Heart left ventricle (tissue), 16 donors: Measurements from ENCODE around the gene RNF213. TPM values are rescaled to one million over a fixed set of nuclear protein-coding genes. Genes with fewer than 3 reads are reported as not detected.

Experiments
- ATAC-seq, 4 donors: fragments of 200-7000 bp; cut with Tn5 transposase; one replicate each; pipeline ENCODE4 v1.9.1; 2020 to 2022; ENCODE audit warnings: moderate library complexity in 4 of 4, mild to moderate bottlenecking in 3 of 4, moderate number of reproducible peaks in 1 of 4
- DNase-seq, 5 donors: peaks; one replicate each; pipeline ENCODE4 v3.0.0-alpha.2; 2020
- H3K27ac ChIP-seq, 12 donors: fragments of 200-600 bp; sonication (generic) in 4 of 12; one replicate each; pipeline versions ENCODE4 v1.5.0 to v1.8.0; 2016 to 2022; ENCODE audit warnings: mild to moderate bottlenecking in 2 of 12
- H3K27me3 ChIP-seq, 9 donors: fragments of 200-600 bp; sonication (generic) in 2 of 9; one replicate each; pipeline versions ENCODE4 v1.5.1 to v1.8.0; 2016 to 2022; ENCODE audit warnings: mild to moderate bottlenecking in 3 of 9
- H3K36me3 ChIP-seq, 9 donors: fragments of 200-600 bp; sonication (generic) in 2 of 9; one replicate each; pipeline versions ENCODE4 v1.5.0 to v1.8.0; 2018 to 2022; ENCODE audit warnings: mild to moderate bottlenecking in 2 of 9
- H3K4me1 ChIP-seq, 12 donors: fragments of 200-600 bp; sonication (generic) in 4 of 12; one replicate each; pipeline versions ENCODE4 v1.5.0 to v1.8.0; 2016 to 2022; ENCODE audit warnings: mild to moderate bottlenecking in 3 of 12
- H3K4me3 ChIP-seq, 12 donors: fragments of 200-600 bp; sonication (generic) in 4 of 12; one replicate each; pipeline versions ENCODE4 v1.5.0 to v1.8.0; 2017 to 2022; ENCODE audit warnings: mild to moderate bottlenecking in 9 of 12, moderate library complexity in 4 of 12
- H3K9me3 ChIP-seq, 12 donors: fragments of 200-600 bp; sonication (generic) in 4 of 12; one replicate each; pipeline versions ENCODE4 v1.5.0 to v1.8.0; 2016 to 2022; ENCODE audit warnings: mild to moderate bottlenecking in 1 of 12
- POLR2A ChIP-seq, 2 donors: fragments of 450-650 bp; IDR thresholded peaks; one replicate each; pipeline ENCODE4 v1.6.1; 2017; ENCODE audit warnings: antibody characterized with exemption in 2 of 2, mild to moderate bottlenecking in 2 of 2, moderate library complexity in 2 of 2
- WGBS, 4 donors: extraction: QIAGEN DNeasy Blood & Tissue Kit in 2 of 4; methylation state at CpG; one replicate each; pipeline versions ENCODE4 v1.1.5 to v1.1.7; 2013 to 2018; 5-methylcytosine and 5-hydroxymethylcytosine counted together
- intact Hi-C, 10 donors: fragments of 100-400 bp; cut with DNase I; formaldehyde crosslinking; loops; one replicate each; pipeline versions ENCODE4 v1.11.1 to v1.14.2; 2022
- polyA plus RNA-seq, 2 donors: library from polyadenylated mRNA; stranded (reverse); fragments of 200-250 nt; gene quantifications; one replicate each; pipeline ENCODE4 v1.2.3, GENCODE V29; 2013
- total RNA-seq, 9 donors: library from RNA; depleted of rRNA in 2 of 9; stranded (reverse); fragments of >200 nt in 2 of 9; fragmentation: NEBNext Ultra II Directional in 3 of 9; extraction: Animal tissue kit (Norgen Biotek cat#: 25700) in 3 of 9; gene quantifications; one replicate each; pipeline versions ENCODE4 v1.1.0 to v1.2.4, GENCODE V29; 2016 to 2023
- TF ChIP-seq, protein P1 (sequence below), 12 donors: fragments of 200-600 bp; sonication (generic) in 4 of 12; IDR thresholded peaks; one replicate each; pipeline versions ENCODE4 v1.5.0 to v1.8.0; 2018 to 2022; ENCODE audit warnings: antibody characterized with exemption in 12 of 12, mild to moderate bottlenecking in 5 of 12
- donor health status: ischemic (EF 13 %, LVEDD 7.1; RV severe dilation, severe dysfunction).
- donor health status: healthy with polysubstance abuse.
- donor health status: DM: no; HTN: yes; CAD: no.
- donor health status: DM: no; HTN: no; CAD: no.
- donor health status: ischemic (EF 25% LVEDD 6.9; RV normal size, moderate dysfunction).
- donor health status: ischemic (EF 25% LVEDD 5.7; RV mildly dilated, moderate dysfunction).
- donor health status: healthy.
- donor health status: DM: yes; HTN: yes; CAD: no.
- donor health status: ischemic (EF 35%, LVEDD 5.7; RV mildly dilated, moderate dysfunction).
- donor health status: nonischemic (EF 11% LVEDD 7.7; RV severe dilation, severe dysfunction).
- donor health status: DM: yes; HTN: yes; CAD: no.
- donor health status: PGD.
- donor health status: ischemic (EF 29% LVEDD 5.4; RV normal size, mild dysfunction).
- donor health status: nonischemic (EF 23%, LVEDD 6.1; RV moderate dilation, normal function).

The RNF213 gene
- total and polyA plus RNA-seq, 11 donors = 23.1 to 167 (median 31.4) TPM

DNA sequence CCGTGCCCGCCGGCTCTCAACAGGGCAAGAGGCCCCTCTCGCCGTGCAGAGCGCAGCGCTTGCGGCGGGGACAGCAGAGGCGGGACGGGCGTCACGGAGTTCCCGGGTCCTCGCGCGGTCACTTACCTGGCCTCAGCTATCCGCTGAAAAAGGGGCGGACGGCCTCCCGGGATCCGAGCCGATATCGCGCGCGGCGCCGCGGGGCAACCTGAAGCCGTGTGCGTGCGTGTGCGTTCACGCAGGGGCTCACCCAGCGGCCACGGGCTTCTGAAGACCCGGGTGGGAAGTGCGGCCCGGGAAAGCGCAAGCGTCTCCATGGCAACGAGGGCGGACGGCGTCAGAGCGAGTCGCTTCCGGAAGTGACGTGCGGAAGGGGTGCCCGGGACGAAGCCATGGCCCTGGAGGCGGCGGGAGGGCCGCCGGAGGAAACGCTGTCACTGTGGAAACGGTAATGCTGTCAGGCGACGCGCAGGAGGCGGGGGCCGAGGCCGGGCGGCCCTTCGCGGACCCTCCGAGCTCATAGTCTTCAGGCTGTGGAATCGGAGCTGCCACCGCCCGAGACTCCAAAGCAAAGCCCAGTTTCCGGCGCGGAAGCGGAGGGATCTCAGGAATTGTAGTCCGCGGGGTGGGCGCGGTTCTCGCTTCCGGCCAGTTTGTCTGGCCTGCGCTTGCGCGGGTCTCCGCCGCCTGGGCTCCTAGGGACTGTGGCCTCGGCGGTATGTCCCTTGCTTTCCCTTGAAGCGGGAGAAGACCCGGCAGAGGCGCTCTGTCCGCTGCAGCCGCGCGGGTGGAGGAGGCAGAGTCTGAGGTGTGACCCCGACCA is 154.4 kb downstream of the RNF213 start, which contains the start of gene ENDOV:
Gene ENDOV (plus strand): TSS at position 365 of the 823 bp plus-strand sequence. CDS start 28 bp downstream, at position 393.
- peak; percentile 95 to 98 (median 96) for ATAC-seq

DNA sequence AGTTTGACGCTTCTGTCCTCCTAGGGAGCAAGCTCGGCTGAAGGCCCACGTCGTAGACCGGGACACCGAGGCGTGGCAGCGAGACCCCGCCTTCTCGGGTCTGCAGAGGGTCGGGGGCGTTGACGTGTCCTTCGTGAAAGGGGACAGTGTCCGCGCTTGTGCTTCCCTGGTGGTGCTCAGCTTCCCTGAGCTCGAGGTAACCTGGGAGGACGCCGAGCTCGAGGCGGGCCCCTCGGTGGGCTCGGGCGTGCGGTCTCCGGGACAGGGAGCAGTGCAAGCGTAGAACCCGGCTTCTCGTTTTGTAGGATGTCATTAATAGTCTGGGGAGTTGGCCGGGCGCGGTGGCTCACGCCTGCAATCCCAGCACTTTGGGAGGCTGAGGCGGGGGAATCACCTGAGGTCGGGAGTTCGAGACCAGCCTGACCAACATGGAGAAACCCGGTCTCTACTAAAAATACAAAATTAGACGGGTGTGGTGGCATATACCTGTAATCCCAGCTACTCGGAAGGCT is 155.0 kb downstream of the RNF213 start:
- Histone ChIP-seq H3K36me3 (peaks cover 0 to 28% (median 16%) of the 10 kb centered on the region in 9 donors), H3K4me3 (peak overlapping the region; percentile 52 to 97 (median 82)), H3K4me1 (peaks cover 0 to 32% (median 18%) of the 10 kb centered on the region in 12 donors), H3K9me3 (no peaks in the 10 kb centered on the region), H3K27ac (peak overlapping the region; percentile 88 to 99 (median 96)), H3K27me3 (no peaks in the 10 kb centered on the region)
- DNase-seq (no peak), ATAC-seq (peak in 3 of 4 donors; percentile 8 to 43 (median 36))
- 9 to 13% (median 11%) methylated on average over 29 to 39 of the region's 39 CpGs for WGBS, 4 donors
- intact Hi-C loops = loop anchor here in 1 of 10 donors (1.0 kb wide), 1 partner anchor 39 kb away; no protein-coding TSS in a partner anchor
- no peak for TF ChIP-seq POLR2A (IDR thresholded peaks at IDR 0.05)
- TF ChIP-seq, protein P1, sequence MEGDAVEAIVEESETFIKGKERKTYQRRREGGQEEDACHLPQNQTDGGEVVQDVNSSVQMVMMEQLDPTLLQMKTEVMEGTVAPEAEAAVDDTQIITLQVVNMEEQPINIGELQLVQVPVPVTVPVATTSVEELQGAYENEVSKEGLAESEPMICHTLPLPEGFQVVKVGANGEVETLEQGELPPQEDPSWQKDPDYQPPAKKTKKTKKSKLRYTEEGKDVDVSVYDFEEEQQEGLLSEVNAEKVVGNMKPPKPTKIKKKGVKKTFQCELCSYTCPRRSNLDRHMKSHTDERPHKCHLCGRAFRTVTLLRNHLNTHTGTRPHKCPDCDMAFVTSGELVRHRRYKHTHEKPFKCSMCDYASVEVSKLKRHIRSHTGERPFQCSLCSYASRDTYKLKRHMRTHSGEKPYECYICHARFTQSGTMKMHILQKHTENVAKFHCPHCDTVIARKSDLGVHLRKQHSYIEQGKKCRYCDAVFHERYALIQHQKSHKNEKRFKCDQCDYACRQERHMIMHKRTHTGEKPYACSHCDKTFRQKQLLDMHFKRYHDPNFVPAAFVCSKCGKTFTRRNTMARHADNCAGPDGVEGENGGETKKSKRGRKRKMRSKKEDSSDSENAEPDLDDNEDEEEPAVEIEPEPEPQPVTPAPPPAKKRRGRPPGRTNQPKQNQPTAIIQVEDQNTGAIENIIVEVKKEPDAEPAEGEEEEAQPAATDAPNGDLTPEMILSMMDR (IDR thresholded peaks at IDR 0.05) = no peak

More for the DNA sequence above, 154.4 kb downstream of the RNF213 start, which contains the start of gene ENDOV:
- TF ChIP-seq, protein P1 (IDR thresholded peaks at IDR 0.05) = no peak
- TF ChIP-seq POLR2A (IDR thresholded peaks at IDR 0.05) = peak in 1 of 2 donors; percentile 68
- peaks cover 0 to 27% (median 14%) of the 10 kb centered on the region in 9 donors for H3K36me3 ChIP-seq
- WGBS, 4 donors = 0 to 2% (median 0%) methylated on average over 13 to 97 of the region's 97 CpGs
- peak within 1 kb of the TSS; percentile 52 to 97 (median 82) for H3K4me3 ChIP-seq
- peak within 1 kb of the TSS; percentile 88 to 99 (median 96) for H3K27ac ChIP-seq
- intact Hi-C loops = loop anchor here in 1 of 10 donors (1.0 kb wide), 1 partner anchor 39 kb away; no protein-coding TSS in a partner anchor
- no peaks in the 10 kb centered on the region for H3K9me3 ChIP-seq
- H3K27me3 ChIP-seq = no peaks in the 10 kb centered on the region
- peak; percentile 96 to 97 (median 97) for DNase-seq
- H3K4me1 ChIP-seq = peaks cover 0 to 32% (median 18%) of the 10 kb centered on the region in 12 donors

DNA sequence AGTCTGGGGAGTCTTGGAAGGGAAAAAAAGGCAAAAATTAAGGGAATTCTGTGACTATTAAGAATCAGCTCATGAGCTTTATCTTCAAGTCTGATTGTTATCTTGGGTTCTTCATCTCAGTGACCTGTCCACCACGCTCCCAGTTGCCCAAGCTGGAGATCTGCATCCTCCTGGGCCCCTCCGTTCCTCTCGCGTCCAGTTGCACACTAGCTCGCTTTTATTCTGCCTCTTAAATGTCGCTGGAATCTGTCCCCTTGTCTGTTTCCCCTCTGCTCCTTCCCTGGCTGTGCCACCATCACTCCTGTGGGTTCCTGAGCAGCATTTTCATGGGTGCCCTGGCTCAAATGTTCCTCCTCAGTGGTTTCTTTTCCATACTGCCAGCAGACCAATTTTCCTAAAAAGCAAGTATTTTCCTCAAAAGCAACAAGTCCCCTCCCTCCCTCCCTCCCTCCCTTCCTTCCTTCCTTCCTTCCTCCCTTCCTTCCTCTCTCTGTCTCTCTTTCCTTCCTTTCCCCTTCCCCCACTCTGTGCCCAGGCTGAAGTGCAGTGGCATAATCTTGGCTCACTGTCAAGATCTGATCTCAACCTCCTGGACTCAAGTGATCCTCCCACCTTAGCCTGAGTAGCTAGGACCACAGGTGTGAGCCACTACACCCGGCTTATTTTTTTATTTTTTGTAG is 155.7 kb downstream of the RNF213 start:
- H3K9me3 ChIP-seq = no peaks in the 10 kb centered on the region
- peaks cover 0 to 28% (median 16%) of the 10 kb centered on the region in 9 donors for H3K36me3 ChIP-seq
- no peak for ATAC-seq
- intact Hi-C loops = no loop called here
- H3K27ac ChIP-seq = no peak overlapping the region
- H3K4me1 ChIP-seq = peaks cover 0 to 32% (median 18%) of the 10 kb centered on the region in 12 donors
- TF ChIP-seq, protein P1 (IDR thresholded peaks at IDR 0.05) = no peak
- TF ChIP-seq POLR2A (IDR thresholded peaks at IDR 0.05) = no peak
- DNase-seq = no peak
- 77 to 87% (median 83%) methylated on average over 7 of the region's 7 CpGs for WGBS, 4 donors
- H3K4me3 ChIP-seq = peak overlapping the region in 11 of 12 donors; percentile 63 to 97 (median 83)
- H3K27me3 ChIP-seq = no peaks in the 10 kb centered on the region
